BE2C (cell line): ENCODE measurements around the gene PRTN3.
"Not testable (repeated sequence)": the region's sequence is repeated elsewhere in the genome, so short reads cannot be mapped to it uniquely, and the experiment has no call there.

Experiments used
- DNase-seq: peaks from one replicate; pipeline ENCODE4 v3.0.0-alpha.2; 2020
- H3K27me3 ChIP-seq: fragments of 250-450 bp; sonication (Bioruptor Pico); 2 replicates; pipeline ENCODE4 v1.5.1; 2020; ENCODE audit warnings: mild to moderate bottlenecking
- H3K36me3 ChIP-seq: fragments of 250-450 bp; sonication (Bioruptor Pico); 2 replicates; pipeline ENCODE4 v1.5.1; 2020; ENCODE audit warnings: mild to moderate bottlenecking
- H3K4me1 ChIP-seq: fragments of 250-450 bp; sonication (Bioruptor Pico); 2 replicates; pipeline ENCODE4 v1.5.1; 2020
- H3K4me3 ChIP-seq: 2 replicates; pipeline ENCODE4 v1.5.1; 2011; ENCODE audit warnings: low read depth, low read length
- H3K9me3 ChIP-seq: fragments of 250-450 bp; sonication (Bioruptor Pico); 2 replicates; pipeline ENCODE4 v1.5.1; 2020
- CTCF ChIP-seq: IDR thresholded peaks from 2 replicates; pipeline ENCODE4 v1.5.1; 2012; ENCODE audit warnings: mild to moderate bottlenecking, low read depth, low read length

PRTN3 gene

GRCh38 chr19:850979-851335 lies 10.2 kb downstream of the PRTN3 start:
- Histone ChIP-seq H3K4me3 (no peak overlapping the region), H3K4me1 (no peaks in the 10 kb centered on the region), H3K27me3 (peaks cover 58% of the 10 kb centered on the region), H3K36me3 (no peaks in the 10 kb centered on the region), H3K9me3 (no peaks in the 10 kb centered on the region)
- TF ChIP-seq CTCF: no peak
- DNase-seq: no peak

GRCh38 chr19:852136-853013 lies 11.6 kb downstream of the PRTN3 start, which contains the start of gene ELANE:
ELANE (plus strand) TSS chr19:852303; CDS start chr19:852329, 26 bp downstream.
- no peaks in the 10 kb centered on the region for H3K36me3 ChIP-seq
- no peak for TF ChIP-seq CTCF
- peaks cover 45% of the 10 kb centered on the region for H3K27me3 ChIP-seq
- no peak for DNase-seq
- H3K4me3 ChIP-seq: no peak within 1 kb of the TSS
- no peaks in the 10 kb centered on the region for H3K4me1 ChIP-seq
- no peaks in the 10 kb centered on the region for H3K9me3 ChIP-seq

- Histone ChIP-seq H3K9me3 (no peaks in the 10 kb centered on the region), H3K36me3 (no peaks in the 10 kb centered on the region), H3K4me1 (no peaks in the 10 kb centered on the region), H3K4me3 (no peak overlapping the region), H3K27me3 (peaks cover 38% of the 10 kb centered on the region)
- no peak for DNase-seq
- TF ChIP-seq CTCF: no peak
These were observed 12.3 kb downstream of the PRTN3 start for GRCh38 chr19:853014-853585.

GRCh38 chr19:853614-854220 lies 12.9 kb downstream of the PRTN3 start:
- H3K36me3 ChIP-seq, DNase-seq, H3K4me1 ChIP-seq, H3K4me3 ChIP-seq, H3K9me3 ChIP-seq: not testable (repeated sequence)
- peaks cover 39% of the 10 kb centered on the region for H3K27me3 ChIP-seq

GRCh38 chr19:854549-854948 lies 13.8 kb downstream of the PRTN3 start:
- Histone ChIP-seq H3K9me3 (no peaks in the 10 kb centered on the region), H3K4me3 (no peak overlapping the region), H3K36me3 (no peaks in the 10 kb centered on the region), H3K4me1 (no peaks in the 10 kb centered on the region), H3K27me3 (peaks cover 44% of the 10 kb centered on the region)
- TF ChIP-seq CTCF: no peak
- no peak for DNase-seq

- DNase-seq: no peak
- Histone ChIP-seq H3K4me3 (no peak overlapping the region), H3K27me3 (peaks cover 50% of the 10 kb centered on the region), H3K4me1 (no peaks in the 10 kb centered on the region), H3K36me3 (no peaks in the 10 kb centered on the region), H3K9me3 (no peaks in the 10 kb centered on the region)
- no peak for TF ChIP-seq CTCF
These were observed 14.3 kb downstream of the PRTN3 start for GRCh38 chr19:855142-855541.
